ENCODE measurements around the gene DPPA3.

DNA sequence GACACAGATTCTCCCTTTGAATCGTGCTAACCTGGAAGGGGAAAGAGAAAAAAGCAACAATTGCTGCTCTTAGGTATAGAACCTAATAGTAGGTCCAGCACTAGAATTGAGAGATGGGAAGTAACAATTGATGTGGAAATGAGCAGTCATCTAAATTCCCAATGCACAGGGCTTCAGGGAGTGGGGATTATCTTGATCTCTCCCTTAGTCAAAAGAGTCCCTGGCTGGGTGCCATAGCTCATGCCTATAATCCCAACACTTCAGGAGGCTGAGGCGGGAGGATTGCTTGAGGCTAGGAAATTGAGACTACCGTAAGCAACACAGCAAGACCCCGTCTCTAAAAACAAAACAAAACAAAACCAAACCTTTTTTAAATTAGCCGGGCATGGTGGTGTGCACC is 49.5 kb upstream of the DPPA3 start:
- TF ChIP-seq, protein P1, sequence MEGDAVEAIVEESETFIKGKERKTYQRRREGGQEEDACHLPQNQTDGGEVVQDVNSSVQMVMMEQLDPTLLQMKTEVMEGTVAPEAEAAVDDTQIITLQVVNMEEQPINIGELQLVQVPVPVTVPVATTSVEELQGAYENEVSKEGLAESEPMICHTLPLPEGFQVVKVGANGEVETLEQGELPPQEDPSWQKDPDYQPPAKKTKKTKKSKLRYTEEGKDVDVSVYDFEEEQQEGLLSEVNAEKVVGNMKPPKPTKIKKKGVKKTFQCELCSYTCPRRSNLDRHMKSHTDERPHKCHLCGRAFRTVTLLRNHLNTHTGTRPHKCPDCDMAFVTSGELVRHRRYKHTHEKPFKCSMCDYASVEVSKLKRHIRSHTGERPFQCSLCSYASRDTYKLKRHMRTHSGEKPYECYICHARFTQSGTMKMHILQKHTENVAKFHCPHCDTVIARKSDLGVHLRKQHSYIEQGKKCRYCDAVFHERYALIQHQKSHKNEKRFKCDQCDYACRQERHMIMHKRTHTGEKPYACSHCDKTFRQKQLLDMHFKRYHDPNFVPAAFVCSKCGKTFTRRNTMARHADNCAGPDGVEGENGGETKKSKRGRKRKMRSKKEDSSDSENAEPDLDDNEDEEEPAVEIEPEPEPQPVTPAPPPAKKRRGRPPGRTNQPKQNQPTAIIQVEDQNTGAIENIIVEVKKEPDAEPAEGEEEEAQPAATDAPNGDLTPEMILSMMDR (IDR thresholded peaks at IDR 0.05) = no peak
- no peak for TF ChIP-seq POLR2AphosphoS5 (IDR thresholded peaks at IDR 0.05)
- no peak for TF ChIP-seq POLR2A (IDR thresholded peaks at IDR 0.05)
- TF ChIP-seq EP300 (IDR thresholded peaks at IDR 0.05) = no peak
